Activated effector memory CD4-positive, alpha-beta T cell treated with anti-CD3 and anti-CD28 coated beads, Interleukin-2, amount 50 U/mL, for 16 hours (primary cell): ENCODE results near the gene ELP1.
"Not testable (repeated sequence)": the region's sequence is repeated elsewhere in the genome, so short reads cannot be mapped to it uniquely, and the experiment has no call there.

Experiments used
- DNase-seq: peaks from one replicate; pipeline ENCODE4 v3.0.0-alpha.2; 2020

Gene ELP1

GRCh38 chr9:108921200-108921599 is 12.7 kb downstream of the ELP1 start:
- DNase-seq: no peak

- not testable (repeated sequence) for DNase-seq
These were observed 13.5 kb downstream of the ELP1 start for GRCh38 chr9:108920401-108920800.

- DNase-seq: no peak
These were observed 14.4 kb downstream of the ELP1 start for GRCh38 chr9:108919517-108919916.

GRCh38 chr9:108913391-108913790 is 20.5 kb downstream of the ELP1 start:
- DNase-seq: no peak

- no peak for DNase-seq
These were observed 22.1 kb downstream of the ELP1 start for GRCh38 chr9:108911820-108912219.

- DNase-seq: no peak
These were observed 23.0 kb downstream of the ELP1 start for GRCh38 chr9:108910914-108911313.

GRCh38 chr9:108910402-108910801 is 23.5 kb downstream of the ELP1 start:
- no peak for DNase-seq

GRCh38 chr9:108905494-108905893 is 28.4 kb downstream of the ELP1 start:
- no peak for DNase-seq

- no peak for DNase-seq
These were observed 29.8 kb downstream of the ELP1 start for GRCh38 chr9:108904161-108904560.

GRCh38 chr9:108903420-108904103 is 30.4 kb downstream of the ELP1 start:
- DNase-seq: no peak

GRCh38 chr9:108900176-108900575 is 33.7 kb downstream of the ELP1 start:
- DNase-seq: no peak

- DNase-seq: not testable (repeated sequence)
These were observed 34.8 kb downstream of the ELP1 start for GRCh38 chr9:108899023-108899695.

GRCh38 chr9:108897324-108898096 is 36.4 kb downstream of the ELP1 start:
- DNase-seq: no peak

GRCh38 chr9:108894225-108894997 is 39.5 kb downstream of the ELP1 start:
- DNase-seq: no peak

- no peak for DNase-seq
These were observed 44.3 kb downstream of the ELP1 start for GRCh38 chr9:108889649-108890067.

- not testable (repeated sequence) for DNase-seq
These were observed 47.2 kb downstream of the ELP1 start for GRCh38 chr9:108886594-108887271.

GRCh38 chr9:108885643-108886348 is 48.1 kb downstream of the ELP1 start:
- DNase-seq: no peak

- no peak for DNase-seq
These were observed 49.2 kb downstream of the ELP1 start for GRCh38 chr9:108884701-108885100.

GRCh38 chr9:108883085-108883484 is 50.8 kb downstream of the ELP1 start:
- no peak for DNase-seq

- DNase-seq: no peak
These were observed 51.7 kb downstream of the ELP1 start for GRCh38 chr9:108882052-108882888.
